ENCODE measurements around the gene ZBTB20. TPM values are rescaled to one million over a fixed set of nuclear protein-coding genes. Genes with fewer than 3 reads are reported as not detected.

ZBTB20 gene
- polyA plus RNA-seq, 3 donors, result 1.3 to 3.2 (median 2.0) TPM

DNA sequence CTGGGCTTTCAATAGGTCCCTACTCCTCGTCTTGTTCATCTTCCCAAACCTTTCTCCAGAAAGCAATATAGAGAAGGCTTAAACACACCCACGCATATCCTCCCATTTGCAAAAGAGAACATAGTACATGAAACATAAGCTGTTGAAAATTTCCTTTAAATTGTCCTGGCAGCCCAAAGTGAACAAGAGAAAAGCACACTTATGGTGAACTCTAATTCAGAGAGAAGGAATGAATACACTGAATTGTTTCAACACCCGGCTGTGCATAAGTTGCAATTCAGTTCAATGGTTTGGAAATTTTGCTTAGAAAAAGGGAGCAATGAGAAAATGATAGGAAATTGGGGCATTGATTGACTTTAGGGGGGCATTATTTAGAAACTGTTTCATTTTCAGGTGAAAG, 650.6 kb downstream of the ZBTB20 start:
- WGBS (ENCODE audit: insufficient coverage), result 83% methylated on average over 1 of the region's 3 CpGs
- TF ChIP-seq, protein P1, sequence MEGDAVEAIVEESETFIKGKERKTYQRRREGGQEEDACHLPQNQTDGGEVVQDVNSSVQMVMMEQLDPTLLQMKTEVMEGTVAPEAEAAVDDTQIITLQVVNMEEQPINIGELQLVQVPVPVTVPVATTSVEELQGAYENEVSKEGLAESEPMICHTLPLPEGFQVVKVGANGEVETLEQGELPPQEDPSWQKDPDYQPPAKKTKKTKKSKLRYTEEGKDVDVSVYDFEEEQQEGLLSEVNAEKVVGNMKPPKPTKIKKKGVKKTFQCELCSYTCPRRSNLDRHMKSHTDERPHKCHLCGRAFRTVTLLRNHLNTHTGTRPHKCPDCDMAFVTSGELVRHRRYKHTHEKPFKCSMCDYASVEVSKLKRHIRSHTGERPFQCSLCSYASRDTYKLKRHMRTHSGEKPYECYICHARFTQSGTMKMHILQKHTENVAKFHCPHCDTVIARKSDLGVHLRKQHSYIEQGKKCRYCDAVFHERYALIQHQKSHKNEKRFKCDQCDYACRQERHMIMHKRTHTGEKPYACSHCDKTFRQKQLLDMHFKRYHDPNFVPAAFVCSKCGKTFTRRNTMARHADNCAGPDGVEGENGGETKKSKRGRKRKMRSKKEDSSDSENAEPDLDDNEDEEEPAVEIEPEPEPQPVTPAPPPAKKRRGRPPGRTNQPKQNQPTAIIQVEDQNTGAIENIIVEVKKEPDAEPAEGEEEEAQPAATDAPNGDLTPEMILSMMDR (IDR thresholded peaks at IDR 0.05), result no peak
- Mint-ChIP-seq H3K27me3 (ENCODE audit: low read depth in 3 of 3) (peaks cover 0 to 3% (median 0%) of the 10 kb centered on the region in 3 donors), H3K4me1 (peaks cover 4% of the 10 kb centered on the region), H3K27ac (no peak overlapping the region), H3K36me3 (no peaks in the 10 kb centered on the region), H3K4me3 (no peak overlapping the region), H3K9me3 (no peaks in the 10 kb centered on the region)
- no peak overlapping the region for H3K9ac ChIP-seq (ENCODE audit: insufficient read depth, low read length, poor library complexity, severe bottlenecking)
- no peak overlapping the region for H3K4me3 ChIP-seq (replicated peaks in 1 of 3; ENCODE audit: low read depth in 2 of 3, low read length in 3 of 3)
- DNase-seq, result no peak
- no peak overlapping the region for H3K27ac ChIP-seq (ENCODE audit: low read depth in 1 of 2, low read length in 2 of 2)
- H3K4me1 ChIP-seq (ENCODE audit: control insufficient read depth in 1 of 2, insufficient read depth in 2 of 2, low read length in 2 of 2), result no peaks in the 10 kb centered on the region
- H3K9me3 ChIP-seq (replicated peaks in 1 of 2; ENCODE audit: control insufficient read depth in 1 of 2, insufficient read depth in 1 of 2, low read length in 2 of 2), result no peaks in the 10 kb centered on the region
- no peaks in the 10 kb centered on the region for H3K27me3 ChIP-seq (ENCODE audit: control insufficient read depth in 2 of 2, insufficient read depth in 2 of 2, low read length in 2 of 2)
- no peaks in the 10 kb centered on the region for H3K36me3 ChIP-seq (replicated peaks in 1 of 2; ENCODE audit: control insufficient read depth in 1 of 2, insufficient read depth in 2 of 2, low read length in 2 of 2)
- intact Hi-C loops (cut with micrococcal nuclease), result no loop called here
- no peak overlapping the region for H2AFZ ChIP-seq (ENCODE audit: insufficient read depth, low read depth, low read length, poor library complexity, severe bottlenecking)
- no peaks in the 10 kb centered on the region for H3K79me2 ChIP-seq (ENCODE audit: insufficient read depth, low read length)
- H4K20me1 ChIP-seq (ENCODE audit: insufficient read depth, low read length), result no peaks in the 10 kb centered on the region
- H3K4me2 ChIP-seq (replicated peaks; ENCODE audit: extremely low read depth, low read length, poor library complexity, severe bottlenecking), result no peak overlapping the region

- Mint-ChIP-seq H3K4me1 (peaks cover 4% of the 10 kb centered on the region), H3K9me3 (no peaks in the 10 kb centered on the region), H3K4me3 (no peak overlapping the region), H3K27ac (no peak overlapping the region), H3K36me3 (no peaks in the 10 kb centered on the region), H3K27me3 (ENCODE audit: low read depth in 3 of 3) (peaks cover 0 to 2% (median 0%) of the 10 kb centered on the region in 3 donors)
- H3K9ac ChIP-seq (ENCODE audit: insufficient read depth, low read length, poor library complexity, severe bottlenecking), result no peak overlapping the region
- H3K36me3 ChIP-seq (replicated peaks in 1 of 2; ENCODE audit: control insufficient read depth in 1 of 2, insufficient read depth in 2 of 2, low read length in 2 of 2), result no peaks in the 10 kb centered on the region
- intact Hi-C loops (cut with micrococcal nuclease), result no loop called here
- DNase-seq, result no peak
- H3K4me1 ChIP-seq (ENCODE audit: control insufficient read depth in 1 of 2, insufficient read depth in 2 of 2, low read length in 2 of 2), result no peaks in the 10 kb centered on the region
- TF ChIP-seq, protein P1 (IDR thresholded peaks at IDR 0.05), result no peak
- no peak overlapping the region for H3K4me2 ChIP-seq (replicated peaks; ENCODE audit: extremely low read depth, low read length, poor library complexity, severe bottlenecking)
- H3K27ac ChIP-seq (ENCODE audit: low read depth in 1 of 2, low read length in 2 of 2), result no peak overlapping the region
- no peaks in the 10 kb centered on the region for H3K79me2 ChIP-seq (ENCODE audit: insufficient read depth, low read length)
- no peaks in the 10 kb centered on the region for H3K27me3 ChIP-seq (ENCODE audit: control insufficient read depth in 2 of 2, insufficient read depth in 2 of 2, low read length in 2 of 2)
- no peak overlapping the region for H2AFZ ChIP-seq (ENCODE audit: insufficient read depth, low read depth, low read length, poor library complexity, severe bottlenecking)
- no peaks in the 10 kb centered on the region for H4K20me1 ChIP-seq (ENCODE audit: insufficient read depth, low read length)
- no CpG with 5 or more reads among the region's 1 CpG for WGBS (ENCODE audit: insufficient coverage)
- no peaks in the 10 kb centered on the region for H3K9me3 ChIP-seq (replicated peaks in 1 of 2; ENCODE audit: control insufficient read depth in 1 of 2, insufficient read depth in 1 of 2, low read length in 2 of 2)
- H3K4me3 ChIP-seq (replicated peaks in 1 of 3; ENCODE audit: low read depth in 2 of 3, low read length in 3 of 3), result no peak overlapping the region
These were observed 651.1 kb downstream of the ZBTB20 start for GRCh38 chr3:114496021-114496434.

Measured in CD14-positive monocyte (primary cell).